Thyroid gland (tissue), 4 donors: ENCODE results near the gene JMJD1C. TPM values are rescaled to one million over a fixed set of nuclear protein-coding genes. Genes with fewer than 3 reads are reported as not detected.

ENCODE experiments used
- DNase-seq, 2 donors: peaks; one replicate each; pipeline ENCODE4 v3.0.0-alpha.2; 2019
- H3K27ac ChIP-seq, 3 donors: fragments of 200-600 bp; sonication (generic); 1 replicate in 2 of 3; 2 replicates in 1 of 3; pipeline ENCODE4 v1.5.1; 2016 to 2019; ENCODE audit warnings: mild to moderate bottlenecking in 1 of 3, moderate library complexity in 1 of 3
- H3K27me3 ChIP-seq: fragments of 200-600 bp; sonication (generic); one replicate; pipeline ENCODE4 v1.5.1; 2019
- H3K36me3 ChIP-seq, 2 donors: fragments of 200-600 bp; sonication (generic); one replicate each; pipeline ENCODE4 v1.5.1; 2016 to 2019
- H3K4me1 ChIP-seq, 2 donors: fragments of 200-600 bp; sonication (generic); one replicate each; pipeline ENCODE4 v1.5.1; 2017 to 2019
- H3K4me3 ChIP-seq, 3 donors: fragments of 200-600 bp; sonication (generic); replicated peaks in 1 of 3; 1 replicate in 2 of 3; 2 replicates in 1 of 3; pipeline ENCODE4 v1.5.1; 2016; ENCODE audit warnings: mild to moderate bottlenecking in 1 of 3
- H3K9me3 ChIP-seq: fragments of 200-600 bp; sonication (generic); one replicate; pipeline ENCODE4 v1.5.1; 2017
- POLR2A ChIP-seq, 2 donors: fragments of 450-650 bp; IDR thresholded peaks; one replicate each; pipeline ENCODE4 v1.6.1; 2017; ENCODE audit warnings: antibody characterized with exemption in 2 of 2, mild to moderate bottlenecking in 2 of 2, moderate library complexity in 1 of 2
- WGBS, 2 donors: methylation state at CpG; one replicate each; pipeline ENCODE4 v1.1.5; 2017; 5-methylcytosine and 5-hydroxymethylcytosine counted together
- intact Hi-C: fragments of 100-400 bp; cut with DNase I; formaldehyde crosslinking; loops from one replicate; pipeline ENCODE4 v1.15.1; 2023
- total RNA-seq, 4 donors: library from RNA; depleted of rRNA; stranded (reverse); fragments of >200 nt; gene quantifications; one replicate each; pipeline ENCODE4 v1.2.3, GENCODE V29; 2016
- TF ChIP-seq, protein P1 (sequence below), 6 experiments: fragments of 200-600 bp in 3 of 6; fragments of 450-650 bp in 3 of 6; sonication (generic) in 3 of 6; IDR thresholded peaks; one replicate each; pipeline ENCODE4 v1.5.1; 2016 to 2019; ENCODE audit warnings: antibody characterized with exemption in 6 of 6, mild to moderate bottlenecking in 2 of 6, inconsistent platforms in 1 of 6, moderate library complexity in 1 of 6

Gene JMJD1C
- total RNA-seq, 4 donors from 2014 or later = 120 to 168 (median 136) TPM

DNA sequence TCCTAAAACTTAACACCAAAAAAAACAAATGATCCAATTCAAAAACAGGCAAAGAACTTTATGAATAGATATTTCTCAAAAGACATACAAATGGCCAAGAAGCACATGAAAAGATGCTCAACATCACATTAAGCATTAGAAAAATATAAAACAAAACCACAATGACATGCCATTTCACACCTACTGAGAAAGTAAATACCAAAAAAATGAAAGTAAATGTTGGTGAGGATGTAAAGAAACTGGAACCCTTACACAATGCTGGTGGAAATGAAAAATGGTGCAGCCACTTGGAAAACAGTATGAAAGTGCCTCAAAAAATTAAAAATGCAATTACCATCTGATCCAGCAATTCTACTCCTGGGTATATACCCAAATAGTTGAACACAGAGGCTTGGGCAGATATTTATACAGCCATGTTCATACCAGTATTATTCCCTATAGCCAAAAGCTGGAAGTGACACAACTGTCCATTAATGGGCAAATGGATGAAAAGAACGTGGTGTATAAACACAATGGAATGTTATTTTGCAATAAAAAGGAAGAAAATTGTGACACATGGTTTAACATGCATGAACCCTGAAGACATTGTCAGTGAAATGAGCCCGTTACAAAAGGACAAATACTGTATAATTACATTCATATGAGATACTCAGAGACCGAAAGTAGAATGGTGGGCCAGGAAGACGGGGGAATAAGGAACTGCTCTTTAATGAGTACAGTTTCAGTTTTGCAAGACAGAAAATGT is 89.0 kb downstream of the JMJD1C start:
- Histone ChIP-seq H3K36me3 (no peaks in the 10 kb centered on the region), H3K4me1 (peaks cover 0 to 5% of the 10 kb centered on the region in 2 donors), H3K27ac (no peak overlapping the region), H3K9me3 (no peaks in the 10 kb centered on the region), H3K27me3 (no peaks in the 10 kb centered on the region), H3K4me3 (no peak overlapping the region)
- DNase-seq = no peak
- 77 to 88% methylated on average over 4 of the region's 4 CpGs for whole genome bisulfite sequencing, 2 donors
- intact Hi-C loops = no loop called here
- TF ChIP-seq, protein P1, sequence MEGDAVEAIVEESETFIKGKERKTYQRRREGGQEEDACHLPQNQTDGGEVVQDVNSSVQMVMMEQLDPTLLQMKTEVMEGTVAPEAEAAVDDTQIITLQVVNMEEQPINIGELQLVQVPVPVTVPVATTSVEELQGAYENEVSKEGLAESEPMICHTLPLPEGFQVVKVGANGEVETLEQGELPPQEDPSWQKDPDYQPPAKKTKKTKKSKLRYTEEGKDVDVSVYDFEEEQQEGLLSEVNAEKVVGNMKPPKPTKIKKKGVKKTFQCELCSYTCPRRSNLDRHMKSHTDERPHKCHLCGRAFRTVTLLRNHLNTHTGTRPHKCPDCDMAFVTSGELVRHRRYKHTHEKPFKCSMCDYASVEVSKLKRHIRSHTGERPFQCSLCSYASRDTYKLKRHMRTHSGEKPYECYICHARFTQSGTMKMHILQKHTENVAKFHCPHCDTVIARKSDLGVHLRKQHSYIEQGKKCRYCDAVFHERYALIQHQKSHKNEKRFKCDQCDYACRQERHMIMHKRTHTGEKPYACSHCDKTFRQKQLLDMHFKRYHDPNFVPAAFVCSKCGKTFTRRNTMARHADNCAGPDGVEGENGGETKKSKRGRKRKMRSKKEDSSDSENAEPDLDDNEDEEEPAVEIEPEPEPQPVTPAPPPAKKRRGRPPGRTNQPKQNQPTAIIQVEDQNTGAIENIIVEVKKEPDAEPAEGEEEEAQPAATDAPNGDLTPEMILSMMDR (IDR thresholded peaks at IDR 0.05) = no peak
- no peak for TF ChIP-seq POLR2A (IDR thresholded peaks at IDR 0.05)

DNA sequence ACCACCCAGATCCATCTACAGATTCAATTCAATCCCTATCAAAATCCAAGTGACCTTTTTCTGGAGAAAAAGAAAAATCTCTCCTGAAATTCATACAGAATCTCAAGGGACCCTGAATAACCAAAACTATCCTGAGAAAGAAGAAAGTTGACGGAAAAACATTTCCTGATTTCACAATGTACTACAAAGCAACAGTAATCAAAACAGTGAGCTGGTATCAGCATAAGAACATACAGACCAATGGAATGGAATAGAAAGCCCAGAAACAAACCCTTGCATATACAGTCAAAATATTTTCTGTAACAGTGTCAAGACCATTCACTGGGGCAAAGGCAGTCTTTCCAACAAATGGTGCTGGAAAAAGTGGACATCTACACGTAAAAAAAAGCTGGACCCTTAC is 89.9 kb downstream of the JMJD1C start:
- no peaks in the 10 kb centered on the region for H3K27me3 ChIP-seq
- 82 to 86% methylated on average over 2 of the region's 2 CpGs for WGBS, 2 donors
- no peak overlapping the region for H3K27ac ChIP-seq
- no peak for TF ChIP-seq POLR2A (IDR thresholded peaks at IDR 0.05)
- TF ChIP-seq, protein P1 (IDR thresholded peaks at IDR 0.05) = no peak
- H3K36me3 ChIP-seq = no peaks in the 10 kb centered on the region
- no peaks in the 10 kb centered on the region for H3K9me3 ChIP-seq
- no peak for DNase-seq
- no peak overlapping the region for H3K4me3 ChIP-seq
- peaks cover 0 to 5% of the 10 kb centered on the region in 2 donors for H3K4me1 ChIP-seq
- intact Hi-C loops = no loop called here

DNA sequence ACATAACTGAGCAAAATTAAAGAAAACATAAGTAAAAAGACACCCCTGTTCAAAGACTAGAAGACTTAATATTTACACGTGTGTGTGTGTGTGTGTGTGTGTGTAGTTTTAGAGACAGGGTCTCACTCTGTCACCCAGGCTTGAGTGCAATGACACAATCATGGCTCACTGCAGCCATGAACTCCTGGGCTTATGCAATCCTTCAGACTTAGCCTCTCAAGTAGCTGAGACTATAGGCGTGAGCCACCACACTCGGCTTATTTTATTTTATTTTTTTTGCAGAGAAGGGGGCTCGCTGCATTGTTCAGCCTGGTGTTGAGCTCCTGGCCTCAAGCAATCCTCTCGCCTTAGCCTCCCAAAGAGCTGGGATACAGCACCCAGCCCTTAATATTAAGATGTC is 90.3 kb downstream of the JMJD1C start:
- intact Hi-C loops = no loop called here
- no peak overlapping the region for H3K4me3 ChIP-seq
- H3K4me1 ChIP-seq = peaks cover 0 to 5% of the 10 kb centered on the region in 2 donors
- H3K27me3 ChIP-seq = no peaks in the 10 kb centered on the region
- TF ChIP-seq, protein P1 (IDR thresholded peaks at IDR 0.05) = no peak
- no peak for TF ChIP-seq POLR2A (IDR thresholded peaks at IDR 0.05)
- DNase-seq = no peak
- 85 to 86% methylated on average over 5 of the region's 5 CpGs for WGBS, 2 donors
- no peaks in the 10 kb centered on the region for H3K36me3 ChIP-seq
- no peak overlapping the region for H3K27ac ChIP-seq
- H3K9me3 ChIP-seq = no peaks in the 10 kb centered on the region

DNA sequence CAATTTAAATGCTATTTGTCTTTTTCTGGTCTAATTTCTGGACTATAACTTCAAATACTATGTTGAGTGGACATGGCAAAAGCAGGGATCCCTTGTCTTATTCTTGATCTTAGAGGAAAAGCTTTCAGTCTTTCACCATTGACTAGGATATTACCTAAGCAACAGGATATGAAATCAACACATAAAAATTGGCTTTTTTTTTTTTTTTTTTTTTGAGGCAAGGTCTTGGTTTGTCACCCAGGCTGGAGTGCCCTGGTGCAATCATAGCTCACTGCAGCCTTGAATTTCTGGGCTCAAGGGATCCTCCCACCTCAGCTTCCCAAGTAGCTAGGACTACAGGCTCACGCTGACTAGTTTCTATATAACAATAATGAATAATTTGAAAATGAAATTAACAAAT is 90.8 kb downstream of the JMJD1C start:
- 94 to 98% methylated on average over 1 of the region's 1 CpG for WGBS, 2 donors
- no peak overlapping the region for H3K27ac ChIP-seq
- intact Hi-C loops = no loop called here

DNA sequence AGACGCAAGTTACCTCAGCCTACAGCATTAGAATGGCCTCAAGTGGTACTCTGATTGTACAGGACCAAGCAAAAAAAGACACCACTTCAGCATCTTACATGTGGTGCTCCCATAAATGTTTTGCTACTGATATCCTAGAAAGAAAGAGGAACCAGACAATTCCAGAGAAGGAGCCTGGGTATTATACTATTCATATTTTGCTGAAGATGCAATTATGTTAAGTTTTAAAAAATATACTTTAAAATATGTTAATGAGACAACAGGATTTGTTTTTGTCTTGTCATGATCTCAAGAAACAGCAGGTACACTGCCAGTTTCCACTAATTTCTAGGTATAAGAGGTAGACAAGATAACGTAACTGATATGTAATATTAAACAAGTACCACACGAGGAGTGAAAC is 92.6 kb downstream of the JMJD1C start:
- H3K27ac ChIP-seq = no peak overlapping the region
- no peaks in the 10 kb centered on the region for H3K9me3 ChIP-seq
- H3K27me3 ChIP-seq = no peaks in the 10 kb centered on the region
- DNase-seq = no peak
- no peaks in the 10 kb centered on the region for H3K36me3 ChIP-seq
- H3K4me3 ChIP-seq = no peak overlapping the region
- intact Hi-C loops = no loop called here
- TF ChIP-seq POLR2A (IDR thresholded peaks at IDR 0.05) = no peak
- TF ChIP-seq, protein P1 (IDR thresholded peaks at IDR 0.05) = no peak
- H3K4me1 ChIP-seq = no peaks in the 10 kb centered on the region
- WGBS, 2 donors = 93 to 95% methylated on average over 3 of the region's 3 CpGs

More for the DNA sequence above, 90.8 kb downstream of the JMJD1C start:
- no peak overlapping the region for H3K4me3 ChIP-seq
- no peaks in the 10 kb centered on the region for H3K36me3 ChIP-seq
- no peaks in the 10 kb centered on the region for H3K9me3 ChIP-seq
- H3K4me1 ChIP-seq = peaks cover 0 to 5% of the 10 kb centered on the region in 2 donors
- no peak for DNase-seq
- TF ChIP-seq POLR2A (IDR thresholded peaks at IDR 0.05) = no peak
- TF ChIP-seq, protein P1 (IDR thresholded peaks at IDR 0.05) = no peak
- no peaks in the 10 kb centered on the region for H3K27me3 ChIP-seq
